ENCODE measurements around the gene HAUS5. TPM values are rescaled to one million over a fixed set of nuclear protein-coding genes. Genes with fewer than 3 reads are reported as not detected.
"Not testable (repeated sequence)": the region's sequence is repeated elsewhere in the genome, so short reads cannot be mapped to it uniquely, and the experiment has no call there.

Gene HAUS5
- total RNA-seq, 1 experiment from 2014 or later: 9.7 TPM

GRCh38 chr19:35642798-35643254, 30.3 kb downstream of the HAUS5 start:
- DNase-seq (ENCODE audit: low read depth): no peak

GRCh38 chr19:35643255-35644205, 31.0 kb downstream of the HAUS5 start:
- peak; percentile 84 for DNase-seq (ENCODE audit: low read depth)

DNA sequence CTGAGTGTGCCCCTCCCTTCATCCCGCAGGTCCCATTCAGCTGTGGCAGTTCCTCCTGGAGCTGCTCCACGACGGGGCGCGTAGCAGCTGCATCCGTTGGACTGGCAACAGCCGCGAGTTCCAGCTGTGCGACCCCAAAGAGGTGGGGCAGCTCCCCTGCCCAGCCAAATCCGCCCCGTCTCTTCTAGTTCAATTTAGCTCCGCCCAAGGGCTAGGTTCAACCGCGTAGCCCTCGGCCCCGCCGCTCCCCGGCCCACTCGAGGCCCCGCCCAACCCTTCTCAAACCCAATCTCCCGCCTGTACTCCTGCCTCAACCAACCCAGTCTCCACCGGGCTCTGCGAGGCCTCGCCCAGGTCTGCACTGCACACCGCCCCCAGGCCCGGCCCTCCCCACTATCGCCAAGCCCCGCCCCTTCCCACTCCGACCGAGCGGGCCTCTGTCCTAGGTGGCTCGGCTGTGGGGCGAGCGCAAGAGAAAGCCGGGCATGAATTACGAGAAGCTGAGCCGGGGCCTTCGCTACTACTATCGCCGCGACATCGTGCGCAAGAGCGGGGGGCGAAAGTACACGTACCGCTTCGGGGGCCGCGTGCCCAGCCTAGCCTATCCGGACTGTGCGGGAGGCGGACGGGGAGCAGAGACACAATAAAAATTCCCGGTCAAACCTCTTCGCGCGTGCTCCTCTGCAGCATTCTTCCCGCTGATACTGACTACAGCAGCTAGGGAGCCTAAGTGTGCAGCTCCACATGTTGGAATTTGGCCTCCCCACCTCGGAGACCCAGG, 31.9 kb downstream of the HAUS5 start:
- peak; percentile 96 for DNase-seq (ENCODE audit: low read depth)

DNA sequence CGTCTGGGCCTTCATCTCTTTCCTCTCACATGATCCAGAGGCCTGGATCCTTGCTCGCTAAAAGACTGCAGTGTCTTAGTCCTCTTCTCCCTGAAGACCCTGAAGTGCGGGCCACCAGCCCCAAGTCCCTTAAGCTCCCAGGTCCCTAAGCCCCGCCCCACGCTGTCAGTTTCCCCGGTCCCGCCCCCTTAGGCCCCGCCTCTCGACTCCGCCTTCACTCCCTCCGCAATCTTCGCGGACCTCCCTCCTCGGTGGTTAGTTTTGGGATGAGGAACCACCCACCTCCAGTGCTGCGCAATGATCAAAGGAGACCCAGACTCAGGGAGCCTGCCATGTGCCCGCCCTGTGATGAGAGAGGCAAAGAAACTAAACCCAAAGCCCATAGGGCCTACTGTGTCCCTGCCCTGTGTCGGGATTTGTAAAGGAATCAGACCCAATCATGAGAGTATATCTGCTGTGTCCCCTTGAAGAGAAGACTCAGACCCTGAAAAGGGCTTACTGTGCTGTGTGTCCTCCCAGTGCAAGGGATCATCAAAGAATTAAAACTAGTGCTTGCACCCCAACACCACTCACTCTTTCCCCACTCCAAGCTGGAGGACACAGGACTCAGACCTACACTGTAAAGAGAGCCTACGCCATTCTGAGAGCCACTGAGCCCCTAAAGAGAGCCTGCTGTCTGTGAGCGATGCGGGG, 32.6 kb downstream of the HAUS5 start:
- peak; percentile 71 for DNase-seq (ENCODE audit: low read depth)

GRCh38 chr19:35645680-35646511, 33.4 kb downstream of the HAUS5 start:
- no peak for DNase-seq (ENCODE audit: low read depth)

- peak; percentile 98 for DNase-seq (ENCODE audit: low read depth)
These were observed 35.8 kb downstream of the HAUS5 start, which contains the start of gene COX6B1 for GRCh38 chr19:35648017-35648961. Gene COX6B1, plus strand, starts transcription at chr19:35648323. Its CDS starts 2,921 bp downstream, at chr19:35651244.

- DNase-seq (ENCODE audit: low read depth): no peak
These were observed 38.0 kb downstream of the HAUS5 start for GRCh38 chr19:35650581-35650980.

GRCh38 chr19:35654828-35655227, 42.3 kb downstream of the HAUS5 start:
- not testable (repeated sequence) for DNase-seq (ENCODE audit: low read depth)

DNA sequence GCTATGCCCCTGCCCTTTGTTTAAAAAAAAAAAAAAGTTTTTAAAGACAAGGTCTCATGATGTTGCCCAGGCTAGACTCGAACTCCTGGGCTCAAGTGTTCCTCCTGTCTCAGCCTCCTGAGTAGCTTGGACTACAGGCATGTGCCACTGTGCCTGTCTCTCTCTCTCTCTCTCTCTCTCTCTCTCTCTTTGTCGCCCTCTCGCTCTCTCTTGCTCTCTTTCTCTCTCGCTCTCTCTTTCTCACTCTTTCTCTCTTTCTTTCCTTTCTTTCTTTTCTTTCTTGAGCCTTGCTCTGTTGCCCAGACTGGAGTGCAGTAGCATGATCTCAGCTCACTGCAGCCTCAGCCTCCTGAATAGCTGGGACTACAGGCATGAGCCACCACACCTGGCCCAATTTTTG, 43.1 kb downstream of the HAUS5 start:
- no peak for DNase-seq (ENCODE audit: low read depth)

DNA sequence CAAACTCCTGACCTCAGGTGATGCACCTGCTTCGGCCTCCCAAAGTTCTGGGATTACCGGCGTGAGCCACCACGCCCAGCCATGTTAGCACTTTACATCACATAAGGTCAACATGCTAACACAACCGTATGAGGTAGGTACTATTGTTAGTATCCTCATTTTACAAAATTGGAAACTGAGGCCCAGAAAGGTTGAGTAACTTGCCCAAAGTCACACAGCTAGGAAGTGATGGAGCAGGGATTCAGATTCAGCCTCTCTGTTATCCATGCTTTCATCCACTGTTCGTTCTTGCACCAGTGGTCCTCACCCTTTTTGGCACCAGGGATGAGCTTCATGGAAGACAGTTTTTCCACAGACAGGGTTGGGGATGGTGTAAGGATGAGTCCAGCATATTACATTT, 44.2 kb downstream of the HAUS5 start:
- DNase-seq (ENCODE audit: low read depth): no peak

GRCh38 chr19:35657904-35658700, 45.6 kb downstream of the HAUS5 start:
- no peak for DNase-seq (ENCODE audit: low read depth)

DNA sequence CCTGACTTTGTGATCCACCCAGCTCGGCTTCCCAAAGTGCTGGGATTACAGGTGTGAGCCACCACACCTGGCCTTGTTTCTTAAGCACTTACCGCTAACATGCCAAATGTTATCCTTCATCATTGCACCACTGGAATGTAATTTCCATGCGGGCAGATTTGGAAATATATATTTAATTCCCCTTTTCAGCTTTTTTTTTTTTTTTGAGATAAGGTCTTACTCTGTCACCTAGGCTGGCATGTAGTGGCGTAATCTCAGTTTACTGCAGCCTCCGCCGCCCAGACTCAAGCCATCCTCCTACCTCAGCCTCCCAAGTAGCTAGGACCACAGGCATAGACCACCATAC, 49.4 kb downstream of the HAUS5 start:
- DNase-seq (ENCODE audit: low read depth): no peak

GRCh38 chr19:35663981-35664380, 51.4 kb downstream of the HAUS5 start:
- no peak for DNase-seq (ENCODE audit: low read depth)

DNA sequence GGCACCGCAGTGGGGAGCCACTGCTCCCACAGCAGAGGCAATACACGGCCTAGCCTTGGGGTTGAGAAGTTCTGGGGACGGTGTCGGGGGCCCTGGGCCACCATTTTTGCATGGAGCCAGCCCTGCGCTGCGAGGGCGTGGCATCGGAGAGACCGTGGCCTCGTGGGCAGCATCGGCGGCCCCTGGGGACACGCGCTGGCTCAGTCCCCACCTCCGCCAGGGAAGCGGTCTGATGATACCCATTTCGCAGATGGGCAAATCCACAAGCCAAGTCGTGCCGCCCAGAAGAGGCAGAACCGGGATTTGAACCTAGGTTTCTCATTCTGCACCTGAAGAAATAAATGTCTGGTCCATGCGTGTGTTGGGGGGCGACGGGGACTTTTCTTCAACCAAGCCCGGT, 52.6 kb downstream of the HAUS5 start:
- no peak for DNase-seq (ENCODE audit: low read depth)

- DNase-seq (ENCODE audit: low read depth): no peak
These were observed 53.1 kb downstream of the HAUS5 start for GRCh38 chr19:35665604-35666003.

DNA sequence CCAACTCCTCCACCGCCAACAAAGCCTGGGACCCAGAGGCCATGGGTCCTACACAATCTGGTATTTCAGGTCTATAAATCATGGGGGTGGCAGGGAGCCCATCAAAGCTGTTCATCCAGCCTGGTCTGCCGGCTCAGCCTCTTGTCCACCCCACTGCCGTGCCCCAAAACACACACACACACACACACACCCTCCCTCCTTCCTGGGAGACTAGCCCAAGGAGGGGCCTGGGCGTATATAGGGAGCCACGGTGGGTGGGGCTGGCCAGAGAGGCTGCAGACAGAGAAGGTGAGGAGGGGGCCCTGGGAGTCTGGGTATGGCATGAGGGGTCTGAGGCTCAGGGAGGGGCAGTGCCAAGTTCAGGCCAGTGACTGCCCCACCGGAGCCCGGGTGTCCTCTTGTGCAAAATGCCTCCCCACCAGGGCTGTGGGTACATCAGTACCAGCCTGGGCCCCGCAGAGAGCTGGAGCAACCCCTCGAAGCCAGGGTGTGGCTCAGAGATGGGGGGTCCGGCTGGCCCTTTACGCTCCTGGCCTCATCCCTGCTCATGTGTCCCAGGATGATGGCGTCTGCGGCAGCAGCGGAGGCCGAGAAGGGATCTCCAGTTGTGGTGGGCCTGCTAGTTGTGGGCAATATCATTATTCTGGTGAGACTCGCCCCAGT, 53.8 kb downstream of the HAUS5 start, which contains the start of gene UPK1A:
TSS of gene UPK1A (plus strand) at position 267 of the 663 bp plus-strand sequence. CDS start at position 563, 296 bp downstream.
- no peak for DNase-seq (ENCODE audit: low read depth)

GRCh38 chr19:35669566-35669965, 57.0 kb downstream of the HAUS5 start:
- no peak for DNase-seq (ENCODE audit: low read depth)

DNA sequence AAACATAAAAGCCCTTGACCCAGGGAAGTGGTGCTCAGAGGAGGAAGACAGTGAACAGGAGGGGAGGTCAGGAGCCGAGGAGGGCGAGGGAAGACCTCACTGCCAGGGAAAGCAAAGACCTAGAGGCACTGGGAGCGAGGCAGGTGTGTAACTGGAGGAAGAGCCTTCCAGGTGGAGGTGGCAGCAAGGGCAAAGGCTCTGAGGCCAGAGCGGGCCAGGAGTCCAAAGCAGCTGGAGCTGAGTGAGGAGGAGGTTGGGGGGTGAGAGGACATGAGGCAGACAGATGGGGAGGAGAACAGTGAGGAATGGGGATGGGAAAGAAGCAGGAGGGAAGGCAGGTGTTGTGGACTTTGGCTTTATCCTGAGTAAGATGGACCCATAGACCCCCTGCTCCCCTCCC, 57.4 kb downstream of the HAUS5 start:
- DNase-seq (ENCODE audit: low read depth): no peak

Data from RPMI7951 (cell line).